Body of pancreas (tissue), 4 donors: ENCODE data around the gene LYSET. TPM values are rescaled to one million over a fixed set of nuclear protein-coding genes. Genes with fewer than 3 reads are reported as not detected.

Experiments used
- ATAC-seq: fragments of 150-250 bp; one replicate; pipeline ENCODE4 v1.9.1; 2016
- DNase-seq, 4 donors: peaks; one replicate each; pipeline ENCODE4 v3.0.0-alpha.2; 2019
- H3K27ac ChIP-seq, 4 donors: fragments of 200-600 bp; sonication (generic); 1 replicate in 3 of 4; 2 replicates in 1 of 4; pipeline versions ENCODE4 v1.5.1 to v1.6.1; 2016 to 2019; ENCODE audit warnings: mild to moderate bottlenecking in 1 of 4, mixed read lengths in 1 of 4, moderate library complexity in 1 of 4
- H3K27me3 ChIP-seq, 2 donors: fragments of 200-600 bp; sonication (generic); one replicate each; pipeline ENCODE4 v1.6.0; 2016; ENCODE audit warnings: mild to moderate bottlenecking in 1 of 2
- H3K36me3 ChIP-seq, 2 donors: fragments of 200-600 bp; sonication (generic); replicated peaks in 1 of 2; 2 replicates each; pipeline ENCODE4 v1.5.1; 2016; ENCODE audit warnings: low read depth in 2 of 2; ENCODE audit not compliant: insufficient read depth in 1 of 2
- H3K4me1 ChIP-seq: fragments of 200-600 bp; sonication (generic); one replicate; pipeline ENCODE4 v1.6.0; 2016
- H3K4me3 ChIP-seq, 2 donors: fragments of 200-600 bp; sonication (generic); 1 replicate in 1 of 2; 2 replicates in 1 of 2; pipeline ENCODE4 v1.5.1; 2016 to 2019
- H3K9me3 ChIP-seq, 3 donors: fragments of 200-600 bp; sonication (generic); 1 replicate in 2 of 3; 2 replicates in 1 of 3; pipeline ENCODE4 v1.5.1; 2016
- CTCF ChIP-seq, 7 experiments: fragments of 450-650 bp in 4 of 7; fragments of 200-600 bp in 3 of 7; sonication (generic) in 3 of 7; IDR thresholded peaks; one replicate each; pipeline ENCODE4 v1.5.1; 2016 to 2019; ENCODE audit warnings: antibody characterized with exemption in 7 of 7
- POLR2A ChIP-seq, 3 donors: fragments of 450-650 bp; IDR thresholded peaks; one replicate each; pipeline ENCODE4 v1.6.1; 2016; ENCODE audit warnings: antibody characterized with exemption in 3 of 3, mild to moderate bottlenecking in 2 of 3
- WGBS, 2 donors: methylation state at CpG; one replicate each; pipeline ENCODE4 v1.1.5; 2017; 5-methylcytosine and 5-hydroxymethylcytosine counted together
- intact Hi-C: fragments of 100-400 bp; cut with DNase I; formaldehyde crosslinking; loops from one replicate; pipeline ENCODE4 v1.15.1; 2023
- total RNA-seq, 2 donors: library from RNA; depleted of rRNA; stranded (reverse); fragments of >200 nt; gene quantifications; one replicate each; pipeline ENCODE4 v1.1.0, GENCODE V29; 2016

The LYSET gene
- total RNA-seq, 2 donors from 2014 or later, result 0.66 to 5.4 TPM

- peak; percentile 8 to 70 (median 60) for TF ChIP-seq CTCF (IDR thresholded peaks at IDR 0.05)
- TF ChIP-seq POLR2A (IDR thresholded peaks at IDR 0.05), result no peak
- Histone ChIP-seq H3K36me3 (peaks cover 7 to 13% of the 10 kb centered on the region in 2 donors), H3K4me3 (no peak overlapping the region), H3K4me1 (peaks cover 5% of the 10 kb centered on the region), H3K27ac (no peak overlapping the region), H3K9me3 (no peaks in the 10 kb centered on the region), H3K27me3 (no peaks in the 10 kb centered on the region)
- WGBS, 2 donors, result 29 to 32% methylated on average over 3 of the region's 3 CpGs
- ATAC-seq (no peak), DNase-seq (peak; percentile 62 to 81 (median 72))
- intact Hi-C loops, result no loop called here
These were observed 34.1 kb downstream of the LYSET start for GRCh38 chr14:93219103-93219726.

GRCh38 chr14:93220509-93220908 is 35.4 kb downstream of the LYSET start:
- H3K4me3 ChIP-seq, result no peak overlapping the region
- no peaks in the 10 kb centered on the region for H3K4me1 ChIP-seq
- DNase-seq, result no peak
- H3K9me3 ChIP-seq, result no peaks in the 10 kb centered on the region
- H3K36me3 ChIP-seq, result peaks cover 7 to 10% of the 10 kb centered on the region in 2 donors
- TF ChIP-seq POLR2A (IDR thresholded peaks at IDR 0.05) (no peak), CTCF (IDR thresholded peaks at IDR 0.05) (no peak)
- no peaks in the 10 kb centered on the region for H3K27me3 ChIP-seq
- no peak for ATAC-seq
- intact Hi-C loops, result no loop called here
- no peak overlapping the region for H3K27ac ChIP-seq

- Histone ChIP-seq H3K36me3 (peaks cover 7 to 24% of the 10 kb centered on the region in 2 donors), H3K4me1 (no peaks in the 10 kb centered on the region), H3K9me3 (no peaks in the 10 kb centered on the region), H3K27ac (no peak overlapping the region), H3K27me3 (no peaks in the 10 kb centered on the region), H3K4me3 (no peak overlapping the region)
- 96 to 98% methylated on average over 9 to 27 of the region's 27 CpGs for WGBS, 2 donors
- ATAC-seq (no peak), DNase-seq (no peak)
- TF ChIP-seq POLR2A (IDR thresholded peaks at IDR 0.05) (no peak), CTCF (IDR thresholded peaks at IDR 0.05) (no peak)
- intact Hi-C loops, result no loop called here
These were observed 38.4 kb downstream of the LYSET start for GRCh38 chr14:93223565-93223964.

- TF ChIP-seq CTCF (IDR thresholded peaks at IDR 0.05) (no peak), POLR2A (IDR thresholded peaks at IDR 0.05) (no peak)
- DNase-seq, result no peak
- Histone ChIP-seq H3K4me3 (no peak overlapping the region), H3K4me1 (peaks cover 13% of the 10 kb centered on the region), H3K36me3 (peaks cover 0 to 17% of the 10 kb centered on the region in 2 donors), H3K9me3 (no peaks in the 10 kb centered on the region), H3K27me3 (no peaks in the 10 kb centered on the region), H3K27ac (no peak overlapping the region)
- intact Hi-C loops, result no loop called here
- no peak for ATAC-seq
- WGBS, 2 donors, result 91 to 96% methylated on average over 8 of the region's 8 CpGs
These were observed 43.4 kb downstream of the LYSET start for GRCh38 chr14:93228550-93228949.

- H3K9me3 ChIP-seq, result no peaks in the 10 kb centered on the region
- ATAC-seq (no peak), DNase-seq (no peak)
- no peak overlapping the region for H3K27ac ChIP-seq
- TF ChIP-seq CTCF (IDR thresholded peaks at IDR 0.05) (no peak), POLR2A (IDR thresholded peaks at IDR 0.05) (no peak)
- H3K36me3 ChIP-seq, result peaks cover 0 to 15% of the 10 kb centered on the region in 2 donors
- intact Hi-C loops, result loop anchor here (10.0 kb wide), 1 partner anchor 394 kb away; no protein-coding TSS in a partner anchor
- H3K4me3 ChIP-seq, result no peak overlapping the region
- H3K27me3 ChIP-seq, result no peaks in the 10 kb centered on the region
- WGBS, 2 donors, result 91 to 94% methylated on average over 15 to 16 of the region's 16 CpGs
- peaks cover 18% of the 10 kb centered on the region for H3K4me1 ChIP-seq
These were observed 45.4 kb downstream of the LYSET start for GRCh38 chr14:93230539-93230938.
